DMS 273 treated with DMSO at 0.1 percent for 48 hours (cell line): ENCODE results near the gene PSMC3IP.

Source experiments
- DNase-seq: peaks from one replicate; lab custom pipeline; 2025; lab: John Stamatoyannopoulos, UW

PSMC3IP gene

GRCh38 chr17:42538482-42538881 is 39.0 kb downstream of the PSMC3IP start:
- DNase-seq, result no peak

DNA sequence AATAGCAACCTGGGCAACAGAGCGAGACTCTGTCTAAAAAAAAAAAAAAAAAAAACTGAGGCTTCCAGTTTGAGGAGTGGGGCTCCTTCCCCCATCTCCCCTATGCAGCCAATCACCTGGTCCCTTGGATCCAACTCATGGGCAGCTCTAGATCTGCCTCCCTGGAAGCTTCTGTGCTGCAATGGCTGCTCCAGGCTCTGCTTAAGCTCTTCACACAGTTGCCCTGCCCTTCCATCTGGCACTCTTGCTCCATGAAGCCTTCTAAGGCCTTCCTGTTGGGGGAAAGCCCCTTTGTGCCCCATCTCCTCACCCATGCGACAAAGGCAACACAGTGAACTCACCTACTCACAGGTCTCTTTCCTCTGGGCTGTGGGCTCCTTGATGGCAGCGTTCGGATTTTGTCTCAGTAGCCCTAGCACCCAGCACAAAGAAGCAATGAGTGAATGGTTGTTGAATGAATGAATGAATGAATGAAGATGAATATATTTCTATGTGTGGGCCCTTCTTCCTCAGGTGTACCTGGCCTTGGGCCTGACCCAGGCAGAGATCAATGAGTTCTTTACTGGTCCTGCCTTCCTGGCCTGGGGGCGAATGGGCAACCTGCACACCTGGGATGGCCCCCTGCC is 39.6 kb downstream of the PSMC3IP start:
- DNase-seq, result no peak

- no peak for DNase-seq
These were observed 40.2 kb downstream of the PSMC3IP start for GRCh38 chr17:42537156-42537805.

GRCh38 chr17:42536372-42537155 is 41.0 kb downstream of the PSMC3IP start:
- peak; percentile 57 for DNase-seq

DNA sequence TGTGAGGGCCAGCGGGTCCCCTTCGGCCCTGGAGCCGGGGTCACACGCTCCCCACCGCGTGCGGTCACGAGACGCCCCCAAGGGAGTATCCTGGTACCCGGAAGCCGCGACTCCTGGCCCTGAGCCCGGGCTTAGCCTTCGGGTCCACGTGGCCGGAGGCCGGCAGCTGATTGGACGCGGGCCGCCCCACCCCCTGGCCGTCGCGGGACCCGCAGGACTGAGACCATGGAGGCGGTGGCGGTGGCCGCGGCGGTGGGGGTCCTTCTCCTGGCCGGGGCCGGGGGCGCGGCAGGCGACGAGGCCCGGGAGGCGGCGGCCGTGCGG is 41.5 kb downstream of the PSMC3IP start, which contains the start of gene NAGLU:
Gene NAGLU (plus strand): TSS at position 194 of the 324 bp plus-strand sequence. CDS start 32 bp downstream, at position 226.
- DNase-seq, result peak; percentile 24

- DNase-seq, result no peak
These were observed 42.1 kb downstream of the PSMC3IP start for GRCh38 chr17:42535155-42536047.

DNA sequence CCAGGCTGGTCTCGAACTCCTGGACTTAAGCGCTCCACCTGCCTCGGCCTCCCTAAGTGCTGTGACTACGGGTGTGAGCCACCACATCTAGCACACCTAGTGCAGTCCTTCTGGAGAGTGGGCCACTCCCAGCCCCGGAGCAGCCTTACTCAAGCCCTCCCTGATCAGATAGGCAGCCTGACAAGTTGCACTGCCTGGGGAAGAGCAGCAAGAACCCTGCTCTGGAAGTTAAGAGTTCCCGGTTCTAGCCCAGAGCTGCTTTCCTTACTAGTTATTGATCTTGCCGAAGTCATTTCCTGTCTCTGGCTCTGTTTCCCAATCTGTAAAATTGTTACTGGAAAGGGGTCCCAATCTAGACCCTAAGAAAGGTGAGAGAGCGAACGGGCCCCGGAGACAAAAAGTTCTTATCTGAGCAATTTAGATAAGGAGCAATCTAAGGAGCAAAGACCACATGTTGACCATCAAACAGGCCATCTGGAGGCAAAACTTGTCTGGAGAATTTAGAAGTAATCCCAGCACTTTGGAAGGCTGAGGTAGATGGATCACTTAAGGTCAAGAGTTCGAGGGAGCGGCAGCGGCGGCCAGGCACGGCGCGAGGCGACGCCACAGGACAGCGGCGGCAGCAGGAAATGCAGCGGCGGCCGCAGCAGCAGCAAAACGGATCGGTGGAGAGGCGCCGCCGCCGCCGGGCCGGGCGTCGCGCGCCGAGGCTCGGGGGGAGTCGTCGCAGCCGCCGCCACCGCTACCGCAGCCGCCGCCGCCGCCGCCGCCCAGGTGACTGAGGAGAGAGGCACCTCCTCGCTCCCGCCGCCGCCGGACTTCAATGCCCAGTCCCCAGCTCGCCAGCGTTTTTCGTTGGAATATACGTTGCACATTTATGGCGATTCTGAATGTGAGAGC is 45.8 kb downstream of the PSMC3IP start:
- DNase-seq, result no peak

DNA sequence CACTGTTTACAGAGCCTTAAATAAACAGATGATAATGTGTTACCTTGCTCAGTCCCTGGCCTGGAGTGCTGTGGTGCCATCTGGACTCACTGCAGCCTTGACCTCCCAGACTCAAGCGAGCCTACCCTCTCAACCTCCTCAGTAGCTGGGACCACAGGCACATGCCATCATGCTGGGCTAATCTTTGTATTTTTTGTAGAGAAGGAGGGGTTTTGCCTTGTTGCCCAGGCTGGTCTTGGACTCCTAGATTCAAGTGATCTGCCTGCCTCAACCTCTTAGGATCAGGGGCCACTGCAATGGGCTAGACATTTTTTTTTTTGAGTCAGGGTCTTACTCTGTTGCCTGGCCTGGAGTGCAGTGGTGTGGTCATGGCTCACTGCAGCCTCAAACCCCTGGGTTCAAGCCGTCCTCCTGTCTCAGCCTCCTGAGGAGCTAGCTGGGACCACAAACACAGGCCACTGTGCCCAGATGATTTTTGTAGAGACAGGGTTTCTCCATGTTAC is 46.5 kb downstream of the PSMC3IP start:
- DNase-seq, result no peak

DNA sequence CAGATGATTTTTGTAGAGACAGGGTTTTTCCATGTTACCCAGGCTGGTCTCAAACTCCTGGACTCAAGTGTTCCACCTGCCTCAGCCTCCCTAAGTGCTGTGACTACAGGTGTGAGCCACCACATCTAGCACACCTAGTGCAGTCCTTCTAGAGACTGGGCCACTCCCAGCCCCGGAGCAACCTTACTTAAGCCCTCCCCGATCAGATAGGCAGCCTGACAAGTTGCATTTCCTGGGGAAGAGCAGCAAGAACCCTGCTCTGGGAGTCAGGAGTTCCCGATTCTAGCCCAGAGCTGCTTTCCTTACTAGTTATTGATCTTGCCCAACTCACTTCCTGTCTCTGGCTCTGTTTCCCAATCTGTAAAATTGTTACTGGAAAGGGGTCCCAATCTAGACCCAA is 48.5 kb downstream of the PSMC3IP start:
- no peak for DNase-seq

GRCh38 chr17:42527932-42528331 is 49.6 kb downstream of the PSMC3IP start:
- DNase-seq, result no peak

GRCh38 chr17:42526031-42526444 is 51.5 kb downstream of the PSMC3IP start:
- DNase-seq, result no peak

GRCh38 chr17:42525221-42525620 is 52.3 kb downstream of the PSMC3IP start:
- DNase-seq, result no peak

DNA sequence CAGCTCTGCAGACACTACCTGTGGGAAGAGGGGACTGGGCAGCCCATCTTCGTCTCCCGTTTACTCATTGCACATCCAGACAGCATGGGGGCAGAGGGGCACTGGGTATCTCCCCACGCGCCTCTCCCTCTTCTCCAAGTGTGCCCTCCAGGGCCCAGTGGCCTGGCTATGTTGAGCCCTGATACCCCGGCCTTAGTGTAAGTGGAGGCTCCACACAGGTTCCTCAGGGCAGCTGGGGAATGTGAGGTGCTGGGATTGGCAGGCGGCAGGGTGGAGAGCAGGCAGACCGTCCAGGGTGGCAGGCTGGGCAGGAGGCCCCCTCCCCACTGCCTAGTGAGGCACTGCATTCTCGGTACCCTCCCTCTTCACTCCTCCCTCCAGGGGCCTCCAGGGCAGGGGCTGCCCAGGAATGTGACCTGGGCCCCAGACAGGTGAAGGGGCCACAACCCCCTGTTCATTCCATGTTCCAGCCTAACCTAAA is 54.7 kb downstream of the PSMC3IP start:
- DNase-seq, result no peak
